ENCODE results near the gene RBP3.

RBP3 gene

GRCh38 chr10:47323636-47324296, 24.4 kb upstream of the RBP3 start:
- Histone ChIP-seq H3K27ac (no peak overlapping the region), H3K36me3 (replicated peaks) (no peaks in the 10 kb centered on the region), H3K27me3 (replicated peaks) (no peaks in the 10 kb centered on the region), H3K4me3 (ENCODE audit: low read depth, low read length) (no peak overlapping the region)
- DNase-seq: no peak
- no peak for TF ChIP-seq CTCF (IDR thresholded peaks at IDR 0.05; ENCODE audit: low read depth, low read length, missing control alignments)
- in situ Hi-C loops (cut with HindIII; ENCODE audit: low pct_ligation_motif_present, low sequenced_read_pairs): loop anchor here (25.0 kb wide), 1 partner anchor 286 kb away; no protein-coding TSS in a partner anchor

- no peak for DNase-seq
- H3K36me3 ChIP-seq (replicated peaks): no peaks in the 10 kb centered on the region
- no peak overlapping the region for H3K27ac ChIP-seq
- TF ChIP-seq CTCF (IDR thresholded peaks at IDR 0.05; ENCODE audit: low read depth, low read length, missing control alignments): no peak
- no peak overlapping the region for H3K4me3 ChIP-seq (ENCODE audit: low read depth, low read length)
- in situ Hi-C loops (cut with HindIII; ENCODE audit: low pct_ligation_motif_present, low sequenced_read_pairs): no loop called here
- H3K27me3 ChIP-seq (replicated peaks): no peaks in the 10 kb centered on the region
Measured at GRCh38 chr10:47325303-47326291, 22.6 kb upstream of the RBP3 start.

GRCh38 chr10:47326306-47326926, 21.7 kb upstream of the RBP3 start:
- no peaks in the 10 kb centered on the region for H3K27me3 ChIP-seq (replicated peaks)
- H3K36me3 ChIP-seq (replicated peaks): no peaks in the 10 kb centered on the region
- TF ChIP-seq CTCF (IDR thresholded peaks at IDR 0.05; ENCODE audit: low read depth, low read length, missing control alignments): no peak
- H3K27ac ChIP-seq: no peak overlapping the region
- DNase-seq: no peak
- H3K4me3 ChIP-seq (ENCODE audit: low read depth, low read length): no peak overlapping the region
- in situ Hi-C loops (cut with HindIII; ENCODE audit: low pct_ligation_motif_present, low sequenced_read_pairs): no loop called here

- no peak overlapping the region for H3K27ac ChIP-seq
- no peaks in the 10 kb centered on the region for H3K36me3 ChIP-seq (replicated peaks)
- TF ChIP-seq CTCF (IDR thresholded peaks at IDR 0.05; ENCODE audit: low read depth, low read length, missing control alignments): no peak
- no peak for DNase-seq
- in situ Hi-C loops (cut with HindIII; ENCODE audit: low pct_ligation_motif_present, low sequenced_read_pairs): no loop called here
- H3K4me3 ChIP-seq (ENCODE audit: low read depth, low read length): no peak overlapping the region
- H3K27me3 ChIP-seq (replicated peaks): no peaks in the 10 kb centered on the region
Measured at GRCh38 chr10:47326927-47327330, 21.2 kb upstream of the RBP3 start.

- DNase-seq: no peak
- no peak overlapping the region for H3K27ac ChIP-seq
- in situ Hi-C loops (cut with HindIII; ENCODE audit: low pct_ligation_motif_present, low sequenced_read_pairs): no loop called here
- no peak for TF ChIP-seq CTCF (IDR thresholded peaks at IDR 0.05; ENCODE audit: low read depth, low read length, missing control alignments)
- no peaks in the 10 kb centered on the region for H3K36me3 ChIP-seq (replicated peaks)
- no peaks in the 10 kb centered on the region for H3K27me3 ChIP-seq (replicated peaks)
- H3K4me3 ChIP-seq (ENCODE audit: low read depth, low read length): no peak overlapping the region
Measured at GRCh38 chr10:47329855-47330254, 18.3 kb upstream of the RBP3 start.
